K562 (cell line): ENCODE results near the gene TBX10. TPM values are rescaled to one million over a fixed set of nuclear protein-coding genes. Genes with fewer than 3 reads are reported as not detected.

Experiments
- BACH1 ChIP-seq: fragments of 200-800 bp; sonication (Bioruptor generic); IDR thresholded peaks from 2 replicates; pipeline ENCODE4 v1.6.1; 2016; ENCODE audit warnings: missing genetic modification characterization, missing compliant biosample characterization
- EWSR1 ChIP-seq: fragments of 450-650 bp; IDR thresholded peaks from 2 replicates; pipeline ENCODE4 v1.6.1; 2018; ENCODE audit warnings: borderline replicate concordance, mild to moderate bottlenecking, low read depth, moderate library complexity; ENCODE audit not compliant: partially characterized antibody
- EZH2 ChIP-seq: IDR thresholded peaks from 2 replicates; pipeline ENCODE4 v1.6.1; 2012; ENCODE audit warnings: low read depth, mild to moderate bottlenecking, inconsistent platforms, low read length, borderline replicate concordance
- KAT7 ChIP-seq: sonication (generic); formaldehyde crosslinking; IDR thresholded peaks from 2 replicates; pipeline ENCODE4 v1.8.0; 2022; ENCODE audit warnings: missing genetic modification reagents, mild to moderate bottlenecking, borderline replicate concordance
- KLF10 ChIP-seq: fragments of 250-450 bp; sonication (Bioruptor Pico); IDR thresholded peaks from 2 replicates; pipeline ENCODE4 v1.6.1; 2021; ENCODE audit warnings: matching md5 sums
- MIER1 ChIP-seq: fragments of 450-650 bp; IDR thresholded peaks from 2 replicates; pipeline ENCODE4 v1.6.1; 2016; ENCODE audit warnings: antibody characterized with exemption, mild to moderate bottlenecking, low read depth
- NELFE ChIP-seq: IDR thresholded peaks from 2 replicates; pipeline ENCODE4 v1.6.1; 2011; ENCODE audit warnings: mild to moderate bottlenecking; ENCODE audit not compliant: insufficient read depth, insufficient read length
- PHF21A ChIP-seq: fragments of 450-650 bp; IDR thresholded peaks from 2 replicates; pipeline ENCODE4 v1.6.1; 2017; ENCODE audit warnings: low read depth, borderline replicate concordance
- RBM14 ChIP-seq: fragments of 200-400 bp; formaldehyde crosslinking; IDR thresholded peaks from 2 replicates; pipeline ENCODE4 v1.6.1; 2018; ENCODE audit warnings: low read depth, mild to moderate bottlenecking, low read length, moderate library complexity, borderline replicate concordance; ENCODE audit not compliant: insufficient read depth
- SIN3A ChIP-seq, 2 experiments: fragments of 150-350 bp in 1 of 2; IDR thresholded peaks; 2 replicates each; pipeline ENCODE4 v1.6.1; 2011 to 2016; ENCODE audit warnings: borderline replicate concordance in 2 of 2, low read depth in 2 of 2, low read length in 2 of 2, mild to moderate bottlenecking in 2 of 2, moderate library complexity in 2 of 2; ENCODE audit not compliant: control insufficient read depth in 1 of 2
- SLC30A9 ChIP-seq: fragments of 250-450 bp; sonication (Bioruptor Pico); IDR thresholded peaks from 2 replicates; pipeline ENCODE4 v1.8.0; 2022; ENCODE audit warnings: mild to moderate bottlenecking, moderate library complexity
- U2AF1 ChIP-seq: fragments of 200-400 bp; formaldehyde crosslinking; optimal IDR thresholded peaks from 2 replicates; pipeline ENCODE3; 2017; ENCODE audit warnings: mild to moderate bottlenecking, low read depth, low read length, moderate library complexity
- ZKSCAN3 ChIP-seq: fragments of 250-450 bp; sonication (Bioruptor Pico); IDR thresholded peaks from 2 replicates; pipeline ENCODE4 v1.4.0; 2020
- ZNF212 ChIP-seq: fragments of 450-650 bp; formaldehyde crosslinking; IDR thresholded peaks from 2 replicates; pipeline ENCODE4 v1.4.0; 2020; ENCODE audit warnings: mild to moderate bottlenecking
- polyA plus RNA-seq, 8 experiments: library from polyadenylated mRNA; depleted of rRNA in 4 of 8; stranded (reverse) in 5 of 8; unstranded in 3 of 8; fragments of >200 nt; fragmentation: Nextera tagmentation in 2 of 8; fragmentation: Illumina TruSeq in 1 of 8; extraction: Ambion mirVana in 2 of 8; extraction: Trizol in 1 of 8; gene quantifications; 2 replicates each; pipeline versions ENCODE4 v1.2.1 to v1.2.3, GENCODE V29; 2011 to 2014; ENCODE audit warnings: inconsistent platforms in 1 of 8, missing spikeins in 1 of 8
- total RNA-seq, 7 experiments: library from RNA; depleted of rRNA in 6 of 7; stranded (reverse); fragments of >200 nt in 6 of 7; fragmentation: Illumina TruSeq in 2 of 7; extraction: Trizol in 2 of 7; gene quantifications; 2 replicates each; pipeline versions ENCODE4 v1.2.1 to v1.2.3, GENCODE V29; 2011 to 2021; ENCODE audit warnings: low replicate concordance in 1 of 7
- TF ChIP-seq, protein P1 (sequence below), 2 experiments: IDR thresholded peaks; 2 replicates each; pipeline ENCODE4 v1.6.1; 2012; ENCODE audit warnings: improper control_type of control experiment in 2 of 2, low read depth in 2 of 2, low read length in 2 of 2, borderline replicate concordance in 1 of 2
- TF ChIP-seq, protein P2 (sequence below): fragments of 450-650 bp; formaldehyde crosslinking; IDR thresholded peaks from 2 replicates; pipeline ENCODE4 v1.4.0; 2020; ENCODE audit warnings: mild to moderate bottlenecking, moderate library complexity
- TF ChIP-seq, protein P3 (sequence below): fragments of 450-650 bp; conservative IDR thresholded peaks from 2 replicates; pipeline ENCODE4 v1.6.1; 2016; ENCODE audit warnings: missing genetic modification characterization, low read depth, mild to moderate bottlenecking, control low read depth, missing compliant biosample characterization
- TF ChIP-seq, protein P4 (sequence below): sonication (generic); formaldehyde crosslinking; IDR thresholded peaks from 2 replicates; pipeline ENCODE4 v1.8.0; 2023; ENCODE audit warnings: mild to moderate bottlenecking, missing genetic modification reagents

TBX10 gene
- total and polyA plus RNA-seq, 9 of the 15 experiments (the other 6 are each of a cell fraction or from before 2014, with no cell fraction given): not detected

DNA sequence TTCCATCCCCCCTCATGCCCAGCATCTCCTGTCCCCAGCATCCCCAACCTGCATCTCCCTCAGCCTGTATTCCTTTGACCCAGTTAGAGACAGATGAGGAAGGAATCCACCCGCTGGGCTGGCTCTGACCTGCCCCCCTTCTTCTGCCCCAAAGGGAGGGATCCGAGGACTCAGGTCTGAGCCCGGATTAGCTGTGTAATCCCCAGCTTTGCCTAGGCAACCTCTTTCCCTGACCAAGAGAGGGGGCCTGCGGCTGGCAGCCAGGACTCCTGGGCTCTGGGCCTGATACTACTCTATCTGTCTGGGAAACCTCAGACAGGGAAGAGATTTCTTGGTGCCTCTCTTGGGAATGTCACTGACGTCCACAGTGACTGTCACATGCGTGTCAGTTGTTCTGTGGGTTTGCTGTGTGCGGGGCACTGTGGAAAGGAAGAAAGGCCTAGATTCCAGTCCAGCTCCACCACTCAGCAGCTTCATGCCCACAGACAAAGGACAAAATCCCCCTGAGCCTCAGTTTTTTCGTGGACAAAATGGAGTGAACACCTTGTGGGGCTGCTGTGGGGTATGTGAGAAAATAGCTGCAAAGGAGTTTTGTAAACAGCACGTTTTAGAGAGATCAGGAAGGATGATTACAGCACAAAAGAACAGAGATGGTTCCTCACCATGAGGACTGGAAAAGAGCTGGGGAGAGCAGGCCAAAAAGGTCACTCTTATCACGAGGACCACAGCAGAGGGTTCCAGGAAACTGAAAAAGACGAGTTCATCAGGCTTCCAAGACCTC, 34.1 kb downstream of the TBX10 start (continued):
- TF ChIP-seq SIN3A (IDR thresholded peaks at IDR 0.05; ENCODE audit: borderline replicate concordance in 2 of 2, control insufficient read depth in 1 of 2, low read depth in 2 of 2, low read length in 2 of 2) (no peak), KAT7 (CRISPR knock-in tag) (no peak), PHF21A (no peak), RBM14 (no peak), U2AF1 (no peak), EWSR1 (no peak), NELFE (no peak), EZH2 (no peak), ZNF212 (CRISPR knock-in tag) (no peak), BACH1 (tag) (no peak), SLC30A9 (CRISPR knock-in tag) (no peak), KLF10 (no peak), MIER1 (no peak), ZKSCAN3 (no peak)
- TF ChIP-seq, protein P1, sequence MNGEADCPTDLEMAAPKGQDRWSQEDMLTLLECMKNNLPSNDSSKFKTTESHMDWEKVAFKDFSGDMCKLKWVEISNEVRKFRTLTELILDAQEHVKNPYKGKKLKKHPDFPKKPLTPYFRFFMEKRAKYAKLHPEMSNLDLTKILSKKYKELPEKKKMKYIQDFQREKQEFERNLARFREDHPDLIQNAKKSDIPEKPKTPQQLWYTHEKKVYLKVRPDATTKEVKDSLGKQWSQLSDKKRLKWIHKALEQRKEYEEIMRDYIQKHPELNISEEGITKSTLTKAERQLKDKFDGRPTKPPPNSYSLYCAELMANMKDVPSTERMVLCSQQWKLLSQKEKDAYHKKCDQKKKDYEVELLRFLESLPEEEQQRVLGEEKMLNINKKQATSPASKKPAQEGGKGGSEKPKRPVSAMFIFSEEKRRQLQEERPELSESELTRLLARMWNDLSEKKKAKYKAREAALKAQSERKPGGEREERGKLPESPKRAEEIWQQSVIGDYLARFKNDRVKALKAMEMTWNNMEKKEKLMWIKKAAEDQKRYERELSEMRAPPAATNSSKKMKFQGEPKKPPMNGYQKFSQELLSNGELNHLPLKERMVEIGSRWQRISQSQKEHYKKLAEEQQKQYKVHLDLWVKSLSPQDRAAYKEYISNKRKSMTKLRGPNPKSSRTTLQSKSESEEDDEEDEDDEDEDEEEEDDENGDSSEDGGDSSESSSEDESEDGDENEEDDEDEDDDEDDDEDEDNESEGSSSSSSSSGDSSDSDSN (IDR thresholded peaks at IDR 0.05; ENCODE audit: borderline replicate concordance in 1 of 2, low read depth in 2 of 2, low read length in 2 of 2): peak in 1 of 2 experiments; percentile 54; a peak in 1 of 4 replicates
- TF ChIP-seq, protein P2, sequence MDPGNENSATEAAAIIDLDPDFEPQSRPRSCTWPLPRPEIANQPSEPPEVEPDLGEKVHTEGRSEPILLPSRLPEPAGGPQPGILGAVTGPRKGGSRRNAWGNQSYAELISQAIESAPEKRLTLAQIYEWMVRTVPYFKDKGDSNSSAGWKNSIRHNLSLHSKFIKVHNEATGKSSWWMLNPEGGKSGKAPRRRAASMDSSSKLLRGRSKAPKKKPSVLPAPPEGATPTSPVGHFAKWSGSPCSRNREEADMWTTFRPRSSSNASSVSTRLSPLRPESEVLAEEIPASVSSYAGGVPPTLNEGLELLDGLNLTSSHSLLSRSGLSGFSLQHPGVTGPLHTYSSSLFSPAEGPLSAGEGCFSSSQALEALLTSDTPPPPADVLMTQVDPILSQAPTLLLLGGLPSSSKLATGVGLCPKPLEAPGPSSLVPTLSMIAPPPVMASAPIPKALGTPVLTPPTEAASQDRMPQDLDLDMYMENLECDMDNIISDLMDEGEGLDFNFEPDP (CRISPR knock-in tag): no peak
- TF ChIP-seq, protein P3, sequence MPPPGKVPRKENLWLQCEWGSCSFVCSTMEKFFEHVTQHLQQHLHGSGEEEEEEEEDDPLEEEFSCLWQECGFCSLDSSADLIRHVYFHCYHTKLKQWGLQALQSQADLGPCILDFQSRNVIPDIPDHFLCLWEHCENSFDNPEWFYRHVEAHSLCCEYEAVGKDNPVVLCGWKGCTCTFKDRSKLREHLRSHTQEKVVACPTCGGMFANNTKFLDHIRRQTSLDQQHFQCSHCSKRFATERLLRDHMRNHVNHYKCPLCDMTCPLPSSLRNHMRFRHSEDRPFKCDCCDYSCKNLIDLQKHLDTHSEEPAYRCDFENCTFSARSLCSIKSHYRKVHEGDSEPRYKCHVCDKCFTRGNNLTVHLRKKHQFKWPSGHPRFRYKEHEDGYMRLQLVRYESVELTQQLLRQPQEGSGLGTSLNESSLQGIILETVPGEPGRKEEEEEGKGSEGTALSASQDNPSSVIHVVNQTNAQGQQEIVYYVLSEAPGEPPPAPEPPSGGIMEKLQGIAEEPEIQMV (tag): 0 out of 2 replicates have a peak, but pooled peaks have one; percentile 40
- TF ChIP-seq, protein P4, sequence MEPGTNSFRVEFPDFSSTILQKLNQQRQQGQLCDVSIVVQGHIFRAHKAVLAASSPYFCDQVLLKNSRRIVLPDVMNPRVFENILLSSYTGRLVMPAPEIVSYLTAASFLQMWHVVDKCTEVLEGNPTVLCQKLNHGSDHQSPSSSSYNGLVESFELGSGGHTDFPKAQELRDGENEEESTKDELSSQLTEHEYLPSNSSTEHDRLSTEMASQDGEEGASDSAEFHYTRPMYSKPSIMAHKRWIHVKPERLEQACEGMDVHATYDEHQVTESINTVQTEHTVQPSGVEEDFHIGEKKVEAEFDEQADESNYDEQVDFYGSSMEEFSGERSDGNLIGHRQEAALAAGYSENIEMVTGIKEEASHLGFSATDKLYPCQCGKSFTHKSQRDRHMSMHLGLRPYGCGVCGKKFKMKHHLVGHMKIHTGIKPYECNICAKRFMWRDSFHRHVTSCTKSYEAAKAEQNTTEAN (CRISPR knock-in tag): no peak
